DOHH2 (cell line): ENCODE results near the gene SHISA6.

Experiments
- CTCF ChIP-seq: fragments of 200-600 bp; sonication (generic); IDR thresholded peaks from one replicate; pipeline ENCODE4 v1.5.1; 2014; ENCODE audit warnings: antibody characterized with exemption, mild to moderate bottlenecking, low read depth, low read length; ENCODE audit not compliant: poor library complexity, severe bottlenecking
- EZH2phosphoT487 ChIP-seq: fragments of 200-600 bp; sonication (generic); IDR thresholded peaks from 2 replicates; pipeline ENCODE4 v1.6.1; 2017; ENCODE audit warnings: borderline replicate concordance, mild to moderate bottlenecking, antibody characterized with exemption, low read length, moderate library complexity, mixed read lengths

- TF ChIP-seq CTCF (no peak), EZH2phosphoT487 (no peak)
Observed at GRCh38 chr17:11303773-11304394, 62.9 kb downstream of the SHISA6 start.
